GM23248 (cell line): ENCODE results near the gene SEMA3F. TPM values are rescaled to one million over a fixed set of nuclear protein-coding genes. Genes with fewer than 3 reads are reported as not detected.
A peak's percentile ranks its signal among the peaks of the same experiment; 100 is the strongest.

ENCODE experiments used
- DNase-seq: peaks from one replicate; pipeline ENCODE4 v3.0.0-alpha.2; 2015
- H2AFZ ChIP-seq: fragments of 200-600 bp; sonication (generic); 2 replicates; pipeline ENCODE4 v1.6.1; 2016; ENCODE audit warnings: antibody characterized with exemption
- H3F3A ChIP-seq: fragments of 200-600 bp; sonication (generic); 2 replicates; pipeline ENCODE4 v1.6.1; 2016; ENCODE audit warnings: mild to moderate bottlenecking, antibody characterized with exemption, mixed run types; ENCODE audit not compliant: insufficient read depth
- H3K27ac ChIP-seq: fragments of 200-600 bp; sonication (generic); 2 replicates; pipeline ENCODE4 v1.5.1; 2016; ENCODE audit warnings: mild to moderate bottlenecking
- H3K27me3 ChIP-seq: fragments of 200-600 bp; sonication (generic); replicated peaks from 2 replicates; pipeline ENCODE4 v1.6.1; 2016; ENCODE audit warnings: mild to moderate bottlenecking; ENCODE audit not compliant: insufficient read depth
- H3K36me3 ChIP-seq: fragments of 200-600 bp; sonication (generic); 2 replicates; pipeline ENCODE4 v1.6.1; 2016; ENCODE audit warnings: low read depth, mild to moderate bottlenecking
- H3K4me1 ChIP-seq: fragments of 200-600 bp; sonication (generic); 2 replicates; pipeline ENCODE4 v1.6.1; 2016; ENCODE audit warnings: mild to moderate bottlenecking; ENCODE audit not compliant: insufficient read depth
- H3K4me2 ChIP-seq: fragments of 200-600 bp; sonication (generic); one replicate; pipeline ENCODE4 v1.6.1; 2016; ENCODE audit warnings: mild to moderate bottlenecking; ENCODE audit not compliant: unreplicated experiment
- H3K4me3 ChIP-seq: fragments of 200-600 bp; sonication (generic); 2 replicates; pipeline ENCODE4 v1.5.1; 2016; ENCODE audit warnings: mild to moderate bottlenecking
- H3K79me2 ChIP-seq: fragments of 200-600 bp; sonication (generic); 2 replicates; pipeline ENCODE4 v1.6.1; 2016; ENCODE audit warnings: mild to moderate bottlenecking; ENCODE audit not compliant: insufficient read depth
- H3K9ac ChIP-seq: fragments of 200-600 bp; sonication (generic); 2 replicates; pipeline ENCODE4 v1.6.1; 2016; ENCODE audit warnings: mild to moderate bottlenecking
- H3K9me2 ChIP-seq: fragments of 200-600 bp; sonication (generic); 2 replicates; pipeline ENCODE4 v1.6.1; 2016; ENCODE audit warnings: mixed run types, mild to moderate bottlenecking, moderate library complexity; ENCODE audit not compliant: insufficient read depth
- H3K9me3 ChIP-seq: fragments of 200-600 bp; sonication (generic); one replicate; pipeline ENCODE4 v1.6.1; 2017; ENCODE audit warnings: low read depth
- H4K20me1 ChIP-seq: fragments of 200-600 bp; sonication (generic); 2 replicates; pipeline ENCODE4 v1.6.0; 2016; ENCODE audit not compliant: insufficient read depth
- EZH2 ChIP-seq: fragments of 200-600 bp; sonication (generic); IDR thresholded peaks from 2 replicates; pipeline ENCODE4 v1.6.1; 2018; ENCODE audit warnings: antibody characterized with exemption, mild to moderate bottlenecking; ENCODE audit not compliant: insufficient read depth, poor library complexity, severe bottlenecking
- EZH2phosphoT487 ChIP-seq: fragments of 200-600 bp; sonication (generic); IDR thresholded peaks from 2 replicates; pipeline ENCODE4 v1.6.1; 2018; ENCODE audit warnings: antibody characterized with exemption, moderate library complexity, mild to moderate bottlenecking, low read depth; ENCODE audit not compliant: insufficient read depth
- WGBS, 2 experiments: methylation state at CpG; one replicate each; pipeline ENCODE4 v1.1.6; 2015 to 2017; ENCODE audit warnings: low lambda C conversion rate in 2 of 2, low coverage in 1 of 2; ENCODE audit errors: missing lambda C conversion rate in 2 of 2; 5-methylcytosine and 5-hydroxymethylcytosine counted together
- in situ Hi-C: fragments of 300-500 bp; cut with MboI; formaldehyde crosslinking; loops from 2 replicates; pipeline ENCODE4 v1.15.0; 2020
- polyA plus RNA-seq: library from polyadenylated mRNA; unstranded; fragments of >200 nt; fragmentation: Nextera tagmentation; extraction: Ambion mirVana; gene quantifications from 2 replicates; pipeline ENCODE4 v1.2.1, GENCODE V29; 2016
- total RNA-seq: library from RNA; depleted of rRNA; stranded (reverse); fragments of >200 nt; shearing (Covaris generic); gene quantifications from 2 replicates; pipeline ENCODE4 v1.2.3, GENCODE V29; 2014

The SEMA3F gene
- total and polyA plus RNA-seq, 2 experiments from 2014 or later = 0.54 to 3.2 TPM

GRCh38 chr3:50155491-50155878 is 361 bp downstream of the SEMA3F start:
- no peaks in the 10 kb centered on the region for H4K20me1 ChIP-seq
- in situ Hi-C loops = no loop called here
- no peak overlapping the region for H2AFZ ChIP-seq
- no peak overlapping the region for H3K27ac ChIP-seq
- TF ChIP-seq EZH2 = no peak
- no peak for TF ChIP-seq EZH2phosphoT487
- peak overlapping the region; percentile 75 for H3K4me3 ChIP-seq
- 2 to 3% methylated on average over 22 to 37 of the region's 37 CpGs for WGBS, 2 experiments
- no peaks in the 10 kb centered on the region for H3F3A ChIP-seq
- H3K9me2 ChIP-seq = no peaks in the 10 kb centered on the region
- no peaks in the 10 kb centered on the region; the same call in 1 of the 2 replicates for H3K4me1 ChIP-seq
- H3K36me3 ChIP-seq = no peaks in the 10 kb centered on the region
- peaks cover 8% of the 10 kb centered on the region for H3K27me3 ChIP-seq
- no peak for DNase-seq
- H3K4me2 ChIP-seq = peak overlapping the region; percentile 65
- no peaks in the 10 kb centered on the region for H3K79me2 ChIP-seq
- H3K9me3 ChIP-seq = no peaks in the 10 kb centered on the region
- peak overlapping the region; percentile 46; the same call in 1 of the 2 replicates for H3K9ac ChIP-seq

GRCh38 chr3:50155891-50156290 is 767 bp downstream of the SEMA3F start:
- no peak for DNase-seq
- Histone ChIP-seq H4K20me1 (no peaks in the 10 kb centered on the region), H3K9me2 (no peaks in the 10 kb centered on the region), H3K4me3 (peak overlapping the region; percentile 75; the same call in 1 of the 2 replicates), H3K27ac (no peak overlapping the region), H3K4me1 (no peaks in the 10 kb centered on the region; the same call in 1 of the 2 replicates), H3K4me2 (no peak overlapping the region), H3K79me2 (no peaks in the 10 kb centered on the region), H2AFZ (no peak overlapping the region), H3K9me3 (no peaks in the 10 kb centered on the region), H3K27me3 (peaks cover 8% of the 10 kb centered on the region), H3K36me3 (no peaks in the 10 kb centered on the region), H3F3A (no peaks in the 10 kb centered on the region), H3K9ac (no peak overlapping the region; the same call in 1 of the 2 replicates)
- TF ChIP-seq EZH2 (no peak), EZH2phosphoT487 (no peak)
- whole genome bisulfite sequencing, 2 experiments = 22 to 33% methylated on average over 13 of the region's 13 CpGs
- in situ Hi-C loops = no loop called here

GRCh38 chr3:50156549-50157493 is 1.7 kb downstream of the SEMA3F start:
- peaks cover 8% of the 10 kb centered on the region for H3K27me3 ChIP-seq
- WGBS, 2 experiments = 11 to 17% methylated on average over 8 to 20 of the region's 20 CpGs
- DNase-seq = peak; percentile 42
- H2AFZ ChIP-seq = peak overlapping the region; percentile 52
- no peaks in the 10 kb centered on the region for H3F3A ChIP-seq
- no peaks in the 10 kb centered on the region for H3K79me2 ChIP-seq
- no peaks in the 10 kb centered on the region for H4K20me1 ChIP-seq
- no peaks in the 10 kb centered on the region for H3K9me3 ChIP-seq
- no peaks in the 10 kb centered on the region for H3K36me3 ChIP-seq
- peak overlapping the region; percentile 59 for H3K4me3 ChIP-seq
- H3K4me2 ChIP-seq = peak overlapping the region; percentile 58
- H3K9ac ChIP-seq = peak overlapping the region; percentile 46; the same call in 1 of the 2 replicates
- TF ChIP-seq EZH2 (no peak), EZH2phosphoT487 (no peak)
- H3K9me2 ChIP-seq = no peaks in the 10 kb centered on the region
- H3K27ac ChIP-seq = no peak overlapping the region
- H3K4me1 ChIP-seq = no peaks in the 10 kb centered on the region; the same call in 1 of the 2 replicates
- in situ Hi-C loops = no loop called here

- 86 to 87% methylated on average over 12 of the region's 12 CpGs for WGBS, 2 experiments
- no peak overlapping the region for H3K4me2 ChIP-seq
- H3K9me3 ChIP-seq = no peaks in the 10 kb centered on the region
- in situ Hi-C loops = no loop called here
- no peaks in the 10 kb centered on the region for H3K36me3 ChIP-seq
- H3K27me3 ChIP-seq = peaks cover 8% of the 10 kb centered on the region
- H3F3A ChIP-seq = no peaks in the 10 kb centered on the region
- no peaks in the 10 kb centered on the region for H4K20me1 ChIP-seq
- no peak overlapping the region for H2AFZ ChIP-seq
- H3K9ac ChIP-seq = no peak overlapping the region
- no peak for TF ChIP-seq EZH2phosphoT487
- TF ChIP-seq EZH2 = no peak
- H3K4me1 ChIP-seq = no peaks in the 10 kb centered on the region; the same call in 1 of the 2 replicates
- DNase-seq = peak; percentile 47
- H3K79me2 ChIP-seq = no peaks in the 10 kb centered on the region
- no peak overlapping the region for H3K4me3 ChIP-seq
- no peaks in the 10 kb centered on the region for H3K9me2 ChIP-seq
- no peak overlapping the region for H3K27ac ChIP-seq
Measured at GRCh38 chr3:50157827-50158529, 2.9 kb downstream of the SEMA3F start.
